Sigmoid colon (tissue), 7 donors: ENCODE measurements around the gene BANF2. TPM values are rescaled to one million over a fixed set of nuclear protein-coding genes. Genes with fewer than 3 reads are reported as not detected.

ENCODE experiments used
- DNase-seq: peaks from one replicate; pipeline ENCODE4 v3.0.0-alpha.2; 2019
- H3K27ac ChIP-seq, 4 donors: fragments of 200-600 bp; sonication (generic); one replicate each; pipeline ENCODE4 v1.5.1; 2016 to 2019; ENCODE audit warnings: mild to moderate bottlenecking in 1 of 4
- H3K27me3 ChIP-seq, 3 donors: fragments of 200-600 bp; sonication (generic); one replicate each; pipeline ENCODE4 v1.5.1; 2019; ENCODE audit warnings: mild to moderate bottlenecking in 1 of 3
- H3K36me3 ChIP-seq, 4 donors: fragments of 200-600 bp; sonication (generic); one replicate each; pipeline ENCODE4 v1.5.1; 2016 to 2019
- H3K4me1 ChIP-seq, 4 donors: fragments of 200-600 bp; sonication (generic); one replicate each; pipeline ENCODE4 v1.5.1; 2017 to 2019
- H3K4me3 ChIP-seq, 4 donors: fragments of 200-600 bp; sonication (generic); one replicate each; pipeline ENCODE4 v1.5.1; 2017 to 2019; ENCODE audit warnings: mild to moderate bottlenecking in 2 of 4, moderate library complexity in 1 of 4
- H3K9me3 ChIP-seq, 4 donors: fragments of 200-600 bp in 3 of 4; sonication (generic) in 3 of 4; one replicate each; pipeline versions ENCODE4 v1.5.1 to v1.6.1; 2013 to 2019
- CTCF ChIP-seq, 4 experiments: fragments of 450-650 bp in 3 of 4; fragments of 200-600 bp in 1 of 4; IDR thresholded peaks; one replicate each; pipeline ENCODE4 v1.5.1; 2016 to 2019; ENCODE audit warnings: antibody characterized with exemption in 4 of 4, mild to moderate bottlenecking in 3 of 4, moderate library complexity in 2 of 4
- EP300 ChIP-seq, 4 donors: sonication (generic); formaldehyde crosslinking; IDR thresholded peaks; one replicate each; pipeline ENCODE4 v1.6.1; 2017; ENCODE audit warnings: antibody characterized with exemption in 4 of 4
- POLR2A ChIP-seq, 2 donors: fragments of 450-650 bp; IDR thresholded peaks; one replicate each; pipeline ENCODE4 v1.6.1; 2016; ENCODE audit warnings: antibody characterized with exemption in 2 of 2, mild to moderate bottlenecking in 2 of 2, moderate library complexity in 2 of 2
- POLR2AphosphoS5 ChIP-seq, 4 donors: sonication (generic); formaldehyde crosslinking; IDR thresholded peaks; one replicate each; pipeline ENCODE4 v1.6.1; 2017; ENCODE audit warnings: antibody characterized with exemption in 4 of 4
- WGBS, 2 donors: extraction: QIAGEN DNeasy Blood & Tissue Kit; methylation state at CpG; one replicate each; pipeline ENCODE4 v1.1.7; 2013; 5-methylcytosine and 5-hydroxymethylcytosine counted together
- intact Hi-C: fragments of 100-400 bp; cut with DNase I; formaldehyde crosslinking; loops from one replicate; pipeline ENCODE4 v1.15.1; 2023
- polyA plus RNA-seq, 3 donors: library from polyadenylated mRNA; stranded (reverse); fragments of 200-250 nt; gene quantifications; one replicate each; pipeline ENCODE4 v1.2.3, GENCODE V29; 2013
- total RNA-seq, 4 donors: library from RNA; depleted of rRNA; stranded (reverse); fragments of >200 nt; gene quantifications; one replicate each; pipeline ENCODE4 v1.1.0, GENCODE V29; 2016
- donor health status: healthy with polysubstance abuse.
- donor health status: Bipolar disorder and iron deficiency.
- donor health status: healthy.

Gene BANF2
- total and polyA plus RNA-seq, 7 donors: not detected

- intact Hi-C loops: no loop called here
- WGBS, 2 donors: 70 to 88% methylated on average over 6 of the region's 6 CpGs
Measured at GRCh38 chr20:17732907-17733521, 33.2 kb downstream of the BANF2 start.

GRCh38 chr20:17733767-17734304 is 34.1 kb downstream of the BANF2 start:
- Histone ChIP-seq H3K27ac (no peak overlapping the region), H3K4me1 (peaks cover 0 to 6% (median 0%) of the 10 kb centered on the region in 4 donors), H3K4me3 (no peak overlapping the region), H3K9me3 (no peaks in the 10 kb centered on the region), H3K27me3 (no peaks in the 10 kb centered on the region), H3K36me3 (no peaks in the 10 kb centered on the region)
- TF ChIP-seq CTCF (IDR thresholded peaks at IDR 0.05) (no peak), EP300 (IDR thresholded peaks at IDR 0.05) (no peak), POLR2A (IDR thresholded peaks at IDR 0.05) (no peak), POLR2AphosphoS5 (IDR thresholded peaks at IDR 0.05) (no peak)
- 5 to 38% methylated on average over 4 of the region's 4 CpGs for WGBS, 2 donors
- intact Hi-C loops: no loop called here
- DNase-seq: no peak

More at GRCh38 chr20:17732907-17733521, 33.2 kb downstream of the BANF2 start:
- no peaks in the 10 kb centered on the region for H3K9me3 ChIP-seq
- TF ChIP-seq POLR2AphosphoS5 (IDR thresholded peaks at IDR 0.05) (no peak), CTCF (IDR thresholded peaks at IDR 0.05) (no peak), EP300 (IDR thresholded peaks at IDR 0.05) (no peak), POLR2A (IDR thresholded peaks at IDR 0.05) (no peak)
- no peak overlapping the region for H3K27ac ChIP-seq
- H3K4me3 ChIP-seq: no peak overlapping the region
- no peak for DNase-seq
- H3K36me3 ChIP-seq: no peaks in the 10 kb centered on the region
- H3K27me3 ChIP-seq: no peaks in the 10 kb centered on the region
- H3K4me1 ChIP-seq: peaks cover 0 to 6% (median 0%) of the 10 kb centered on the region in 4 donors

- intact Hi-C loops: no loop called here
- H3K36me3 ChIP-seq: no peaks in the 10 kb centered on the region
Measured at GRCh38 chr20:17734374-17734773, 34.6 kb downstream of the BANF2 start.

GRCh38 chr20:17735206-17735804 is 35.5 kb downstream of the BANF2 start:
- Histone ChIP-seq H3K4me1 (peaks cover 0 to 6% (median 0%) of the 10 kb centered on the region in 4 donors), H3K36me3 (no peaks in the 10 kb centered on the region), H3K27ac (no peak overlapping the region), H3K27me3 (no peaks in the 10 kb centered on the region), H3K4me3 (no peak overlapping the region), H3K9me3 (no peaks in the 10 kb centered on the region)
- DNase-seq: no peak
- intact Hi-C loops: no loop called here
- TF ChIP-seq POLR2AphosphoS5 (IDR thresholded peaks at IDR 0.05) (no peak), CTCF (IDR thresholded peaks at IDR 0.05) (no peak), EP300 (IDR thresholded peaks at IDR 0.05) (no peak), POLR2A (IDR thresholded peaks at IDR 0.05) (no peak)
- WGBS, 2 donors: 76 to 81% methylated on average over 9 of the region's 9 CpGs

More at GRCh38 chr20:17734374-17734773, 34.6 kb downstream of the BANF2 start:
- TF ChIP-seq CTCF (IDR thresholded peaks at IDR 0.05) (no peak), POLR2AphosphoS5 (IDR thresholded peaks at IDR 0.05) (no peak), POLR2A (IDR thresholded peaks at IDR 0.05) (no peak), EP300 (IDR thresholded peaks at IDR 0.05) (no peak)
- Histone ChIP-seq H3K9me3 (no peaks in the 10 kb centered on the region), H3K27ac (no peak overlapping the region), H3K4me3 (no peak overlapping the region), H3K27me3 (no peaks in the 10 kb centered on the region), H3K4me1 (peaks cover 0 to 6% (median 0%) of the 10 kb centered on the region in 4 donors)
- DNase-seq: no peak
- WGBS, 2 donors: 80 to 87% methylated on average over 5 of the region's 5 CpGs
